NCI-H2107 (cell line): ENCODE data around the gene ATP11A.
"Not testable (repeated sequence)": the region's sequence is repeated elsewhere in the genome, so short reads cannot be mapped to it uniquely, and the experiment has no call there.

ENCODE experiments used
- DNase-seq: peaks from one replicate; lab custom pipeline; 2025; lab: John Stamatoyannopoulos, UW

The ATP11A gene

DNA sequence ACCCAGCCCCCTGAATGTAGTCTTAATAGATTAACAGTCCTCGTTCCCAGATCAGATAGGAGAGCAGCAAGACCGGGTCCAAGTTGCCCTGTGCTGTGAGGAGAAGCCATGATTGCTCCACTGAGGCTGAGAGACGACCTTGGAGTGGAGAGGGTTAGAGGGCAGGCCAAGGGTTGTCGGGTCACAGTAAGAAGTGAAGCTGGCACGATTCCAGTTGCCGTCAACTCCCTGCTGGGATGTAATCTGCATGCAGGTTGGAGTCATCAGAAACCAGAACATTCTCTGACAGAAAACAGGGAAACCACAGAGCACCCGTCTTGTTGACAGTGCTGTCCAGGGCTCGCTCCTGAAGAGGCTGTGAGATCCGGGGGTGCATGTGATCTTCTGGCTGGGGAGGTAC lies 19.0 kb upstream of the ATP11A start:
- no peak for DNase-seq

DNA sequence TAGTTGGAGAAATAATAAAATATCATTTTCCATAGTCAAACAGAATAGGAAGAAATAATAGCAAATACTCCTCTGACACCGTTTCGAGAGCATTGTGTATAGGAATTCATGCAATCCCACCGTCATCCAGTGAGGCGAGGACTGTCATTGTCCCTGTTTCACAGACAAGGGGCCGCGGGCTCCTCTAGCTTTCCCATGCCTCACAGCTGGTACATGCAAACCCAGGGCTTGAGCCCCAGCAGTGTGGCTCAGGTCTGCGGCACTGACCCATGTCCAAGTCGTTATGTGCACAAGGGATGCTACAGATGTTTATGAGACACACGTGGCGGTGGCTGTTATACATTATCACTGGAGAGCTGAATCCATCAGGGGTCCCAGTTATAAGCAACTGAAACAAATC lies 18.5 kb upstream of the ATP11A start:
- DNase-seq, result no peak

DNA sequence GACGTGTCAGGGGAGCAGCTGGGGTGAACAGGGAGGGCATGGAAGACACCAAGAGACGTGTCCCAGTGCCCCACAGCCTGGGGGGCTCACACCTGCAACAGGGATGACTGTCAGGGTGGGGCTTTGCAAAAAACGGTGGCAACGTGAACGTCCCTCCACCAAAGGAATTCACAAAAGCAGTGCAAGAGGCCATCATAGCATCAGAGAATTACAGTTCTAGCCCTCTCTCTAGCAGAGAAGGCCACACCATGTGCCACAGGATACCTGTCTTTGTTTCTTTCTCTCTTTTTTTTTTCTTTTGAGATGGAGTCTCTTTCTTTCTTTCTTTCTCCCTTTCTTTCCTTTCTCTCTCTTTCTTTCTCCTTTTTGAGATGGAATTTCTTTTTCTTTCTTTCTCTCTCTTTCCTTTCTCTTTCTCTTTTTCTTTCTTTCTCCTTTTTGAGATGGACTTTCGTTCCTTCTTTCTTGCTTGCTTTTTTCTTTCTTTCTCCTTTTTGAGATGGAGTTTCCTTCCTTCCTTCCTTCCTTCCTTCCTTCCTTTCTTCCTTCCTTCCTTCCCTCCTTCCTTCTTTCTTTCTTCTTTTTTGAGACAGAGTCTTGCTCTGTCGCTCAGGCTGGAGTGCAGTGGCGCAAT lies 17.1 kb upstream of the ATP11A start:
- DNase-seq, result no peak

DNA sequence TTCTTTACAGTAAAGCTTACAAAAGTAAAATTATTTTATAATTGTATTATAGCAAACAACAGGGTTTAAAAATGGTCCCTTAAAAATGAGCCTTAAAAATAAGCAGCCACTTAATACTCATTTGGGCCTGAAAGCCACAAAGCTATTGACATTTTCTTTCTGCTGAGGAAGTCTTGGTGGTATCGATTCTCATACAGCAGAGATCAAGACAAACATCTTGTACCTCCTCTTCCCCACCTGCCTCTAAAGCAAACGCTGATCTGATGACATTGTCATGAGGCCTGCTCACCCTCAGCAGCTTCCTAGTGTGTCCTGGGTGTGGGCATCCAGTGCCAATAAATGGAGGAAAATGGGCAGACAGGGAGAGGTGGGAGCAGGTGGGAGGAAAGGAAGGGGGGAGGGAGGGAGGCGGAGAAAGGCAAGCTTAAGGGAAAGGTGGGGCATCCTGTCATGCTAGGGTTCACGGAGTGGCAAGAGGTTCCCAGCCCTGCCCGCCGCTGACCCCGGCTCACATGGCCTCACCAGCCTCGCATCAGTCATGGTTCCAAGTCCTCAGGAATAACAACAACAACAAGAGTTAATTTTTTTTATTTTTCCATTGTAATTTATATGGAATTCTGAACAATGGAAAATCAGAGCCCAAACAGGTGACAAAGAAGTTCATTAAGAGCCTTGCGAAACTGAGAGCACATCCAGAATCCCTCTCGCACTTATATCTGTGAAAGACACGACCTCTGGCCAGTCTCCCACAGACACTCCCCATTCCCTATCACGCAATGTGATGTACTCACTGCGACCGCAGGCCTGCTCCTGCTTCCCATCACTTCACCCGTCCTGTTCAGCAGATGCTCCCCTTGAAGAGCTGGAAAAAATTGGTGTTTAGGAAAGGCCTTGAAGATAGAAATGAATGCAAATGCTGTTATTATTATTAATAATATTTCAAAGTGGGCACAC lies 15.1 kb upstream of the ATP11A start:
- no peak for DNase-seq

DNA sequence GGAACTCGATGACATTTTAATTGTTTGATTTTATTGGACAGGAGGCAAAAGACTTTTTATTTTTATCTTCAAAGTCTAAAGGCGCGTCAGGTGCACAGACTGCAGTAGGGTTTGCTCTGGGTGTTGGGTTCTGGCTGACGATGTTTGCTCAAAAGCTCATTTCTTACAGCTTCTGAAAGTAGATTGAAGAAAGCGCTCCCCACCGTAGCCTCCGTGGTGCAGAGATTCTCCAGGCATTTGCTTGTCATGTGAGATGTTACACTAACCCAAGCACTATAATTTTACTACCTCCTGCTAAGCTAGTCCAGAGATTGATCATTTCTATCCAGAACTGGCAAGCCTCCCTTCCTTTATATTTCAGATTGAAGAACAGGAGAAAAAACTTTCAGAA lies 14.5 kb upstream of the ATP11A start:
- no peak for DNase-seq

DNA sequence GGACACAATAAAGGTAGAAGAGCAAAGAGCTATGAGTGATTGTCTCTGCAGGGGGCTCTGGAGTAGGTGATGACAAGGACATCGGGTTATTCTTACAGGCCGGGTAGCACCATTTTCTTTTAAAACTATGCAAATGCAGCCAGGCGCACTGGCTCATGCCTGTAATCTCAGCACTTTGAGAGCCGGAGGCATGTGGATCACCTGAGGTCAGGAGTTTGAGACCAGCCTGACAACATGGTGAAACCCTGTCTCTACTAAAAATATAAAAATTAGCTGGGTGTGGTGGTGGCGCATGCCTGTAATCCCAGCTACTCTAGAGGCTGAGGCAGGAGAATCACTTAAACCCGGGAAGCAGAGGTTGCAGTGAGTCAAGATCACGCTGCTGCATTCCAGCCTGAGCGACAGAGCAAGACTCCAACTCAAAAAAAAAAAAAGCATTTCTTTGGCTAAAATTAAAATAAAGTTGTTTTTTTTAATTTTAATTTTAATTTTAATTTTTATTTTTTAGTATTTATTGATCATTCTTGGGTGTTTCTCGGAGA lies 12.3 kb upstream of the ATP11A start:
- not testable (repeated sequence) for DNase-seq

DNA sequence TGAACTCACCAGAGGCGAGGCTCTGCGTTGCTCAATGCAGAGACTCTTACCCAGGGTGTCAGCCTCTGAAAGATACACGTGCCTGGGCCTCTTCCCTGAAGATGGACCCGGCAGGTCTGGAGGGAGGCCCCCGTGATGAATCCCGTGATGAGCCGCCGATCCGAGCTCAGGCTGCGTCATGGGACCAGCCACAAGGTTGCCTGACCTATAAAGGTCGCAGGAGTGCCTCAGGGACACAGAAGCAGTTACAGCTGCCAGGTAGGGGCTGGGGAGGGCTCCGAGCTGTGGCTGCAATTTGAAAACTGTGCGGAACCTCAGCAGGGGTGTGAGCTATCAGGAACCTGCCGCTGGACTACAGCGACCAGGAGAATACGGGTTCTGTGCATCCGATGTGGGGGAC lies 10.5 kb upstream of the ATP11A start:
- DNase-seq, result no peak

DNA sequence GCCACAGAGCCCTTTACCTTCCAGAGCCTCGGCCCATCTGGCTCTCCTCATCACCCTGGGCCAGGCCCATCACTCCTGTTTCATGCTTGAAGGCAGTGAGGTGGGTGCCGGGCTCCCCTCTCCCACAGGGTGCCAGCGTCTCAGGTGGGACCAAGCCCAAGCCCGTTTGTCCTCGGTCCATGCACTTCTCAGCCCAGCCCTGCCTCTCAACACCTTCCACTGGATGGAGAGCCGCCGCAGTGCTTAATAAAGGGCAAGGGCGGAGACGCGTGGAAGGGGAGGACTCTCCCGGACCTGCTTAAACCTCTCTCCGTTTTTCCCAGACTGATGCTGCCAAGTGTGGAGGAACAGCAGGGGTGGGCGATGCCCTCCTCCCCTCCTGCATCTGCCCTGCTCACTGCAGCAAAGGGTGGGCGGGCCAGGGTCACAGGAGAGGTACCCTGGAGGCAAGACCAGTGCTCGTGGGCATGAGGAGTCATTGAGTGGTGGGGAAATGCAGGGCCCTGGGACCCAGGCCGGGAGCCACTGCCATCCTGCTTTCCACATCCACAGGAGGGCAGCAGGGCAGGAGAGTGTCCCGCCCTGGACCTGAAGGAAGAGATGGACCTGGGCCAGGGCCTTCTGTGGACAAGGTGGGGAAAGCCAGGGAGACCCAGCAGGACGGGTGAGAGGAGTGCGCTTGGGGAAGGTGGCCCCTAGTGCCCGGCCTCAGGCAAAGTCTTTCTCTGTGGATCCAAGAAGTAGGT lies 9.7 kb upstream of the ATP11A start:
- DNase-seq, result no peak

DNA sequence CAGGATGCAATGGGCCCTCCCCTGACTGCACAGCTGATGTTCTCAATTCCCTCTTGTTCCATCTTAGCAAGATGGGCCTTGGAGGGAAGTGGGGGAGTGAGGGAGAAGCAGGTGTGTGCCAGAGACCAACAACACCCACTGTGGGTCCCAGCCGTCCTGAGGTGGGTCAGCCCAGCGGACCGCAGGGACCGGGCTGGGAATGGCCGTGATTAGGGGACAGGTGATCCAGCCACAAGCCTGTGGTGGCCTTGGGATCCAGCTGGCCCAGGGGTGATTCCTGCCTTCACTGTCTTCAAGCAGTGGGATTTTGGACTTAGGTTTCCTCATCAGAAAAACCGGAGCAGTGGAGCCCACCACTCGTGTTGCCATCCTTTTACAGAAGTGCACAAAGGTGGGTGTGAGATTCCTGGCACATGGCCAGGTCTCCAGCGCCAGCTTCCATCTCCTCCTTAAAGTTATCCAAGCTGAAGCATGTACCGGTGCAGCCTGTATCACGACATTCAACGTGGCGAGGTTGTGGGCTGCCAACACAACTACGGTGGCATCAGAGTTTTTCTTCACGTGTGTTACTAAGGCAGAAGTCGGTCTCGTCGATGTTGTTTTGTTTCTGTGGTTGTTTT lies 9.0 kb upstream of the ATP11A start:
- no peak for DNase-seq

DNA sequence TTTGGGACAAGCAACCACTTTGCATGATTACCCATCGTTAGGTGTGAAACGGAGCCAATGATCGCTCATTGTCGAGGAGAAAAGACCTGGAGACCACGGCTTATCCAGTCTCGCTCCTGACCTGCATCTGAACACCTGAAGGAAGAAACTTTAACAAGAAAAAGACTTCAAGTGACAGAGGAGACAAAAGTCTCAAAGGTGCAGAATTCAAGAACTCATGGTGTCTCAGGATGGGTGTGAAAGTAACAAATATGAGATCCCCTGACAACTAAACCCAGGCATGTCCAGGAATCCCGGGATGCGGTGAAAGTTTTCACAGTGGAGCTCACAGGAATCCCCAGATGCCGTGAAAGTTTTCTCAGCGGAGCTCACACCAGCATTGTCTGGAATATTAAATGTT lies 6.3 kb upstream of the ATP11A start:
- DNase-seq, result no peak

DNA sequence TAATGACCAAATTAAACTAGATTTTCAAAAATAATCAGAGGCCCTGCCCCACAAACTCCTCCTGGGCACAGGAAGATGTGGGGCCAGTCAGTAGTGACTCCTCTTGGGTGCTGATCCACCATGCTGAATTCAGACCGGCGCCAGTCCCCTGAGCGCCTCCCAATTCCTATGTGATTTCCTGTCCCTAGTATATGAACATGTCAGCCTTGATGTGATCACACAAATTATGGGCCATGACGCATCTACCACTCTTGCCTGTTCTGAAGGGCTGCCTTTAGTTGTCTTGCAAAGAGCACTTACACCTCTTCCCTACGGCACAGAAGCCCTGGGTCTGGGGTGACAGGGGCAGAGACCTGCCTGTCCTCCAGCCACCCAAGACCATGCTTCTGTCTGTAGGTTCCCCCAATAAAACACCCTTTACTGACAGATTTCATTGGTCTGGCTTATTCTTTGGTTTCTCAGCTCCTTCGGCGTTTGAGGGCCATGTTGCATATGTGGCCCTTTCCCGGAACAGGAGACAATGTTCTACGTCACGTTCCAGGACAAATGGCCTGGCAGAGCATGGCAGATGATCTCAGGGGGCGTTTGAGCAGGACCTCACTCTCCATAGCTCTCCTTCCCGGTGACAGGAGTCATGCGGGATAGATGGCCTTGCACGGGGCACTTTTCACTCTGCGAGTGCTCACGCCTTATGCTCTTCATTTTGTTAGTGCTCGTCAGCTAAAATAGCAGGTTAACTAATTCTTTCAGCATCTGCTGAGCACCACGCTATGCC lies 5.6 kb upstream of the ATP11A start:
- no peak for DNase-seq

DNA sequence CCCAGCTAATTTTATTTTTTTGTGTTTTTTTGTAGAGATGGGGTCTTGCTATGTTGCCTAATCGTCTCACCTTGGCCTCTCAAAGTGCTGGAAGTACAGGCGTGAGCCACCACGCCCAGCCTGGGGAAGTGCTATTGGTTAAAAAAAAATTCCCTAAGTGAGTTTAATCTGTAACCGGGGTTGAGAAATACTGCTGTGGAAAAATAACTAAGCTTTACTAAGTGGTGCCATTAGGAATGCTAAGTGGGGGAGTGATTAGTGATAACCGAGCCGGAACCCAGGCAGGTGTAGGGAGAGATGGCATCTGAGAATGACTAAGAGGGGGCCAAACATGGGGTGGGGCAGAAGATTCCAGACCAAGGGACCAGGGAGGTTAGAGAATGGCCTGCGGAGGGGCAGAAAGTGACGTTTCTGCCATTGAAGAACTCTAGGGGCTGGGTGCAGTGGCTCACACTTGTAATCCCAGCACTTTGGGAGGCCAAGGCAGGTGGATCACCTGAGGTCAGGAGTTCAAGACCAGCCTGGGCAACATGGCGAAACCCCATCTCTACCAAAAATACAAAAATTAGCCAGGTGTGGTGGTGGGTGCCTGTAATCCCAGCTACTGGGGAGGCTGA lies 4.5 kb upstream of the ATP11A start:
- not testable (repeated sequence) for DNase-seq

DNA sequence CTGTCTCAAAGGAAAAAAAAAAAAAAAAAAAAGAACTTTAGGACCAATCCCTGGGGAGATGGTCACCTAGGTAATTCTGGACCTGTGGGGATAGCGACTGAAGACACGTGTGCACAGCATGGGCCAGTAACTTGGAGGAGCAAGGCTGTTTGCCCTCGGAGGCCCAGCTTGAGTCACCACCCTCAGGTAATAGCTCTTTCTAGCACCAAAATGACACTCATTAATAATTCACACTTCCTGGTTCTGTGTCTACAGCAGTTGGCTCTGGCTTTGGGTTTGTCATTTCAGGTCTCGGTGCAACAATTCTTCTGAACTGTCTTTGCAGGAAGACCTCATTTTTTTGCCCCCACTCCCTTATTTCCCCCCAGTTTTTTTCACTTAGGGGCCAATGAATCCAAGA lies 3.9 kb upstream of the ATP11A start:
- no peak for DNase-seq

DNA sequence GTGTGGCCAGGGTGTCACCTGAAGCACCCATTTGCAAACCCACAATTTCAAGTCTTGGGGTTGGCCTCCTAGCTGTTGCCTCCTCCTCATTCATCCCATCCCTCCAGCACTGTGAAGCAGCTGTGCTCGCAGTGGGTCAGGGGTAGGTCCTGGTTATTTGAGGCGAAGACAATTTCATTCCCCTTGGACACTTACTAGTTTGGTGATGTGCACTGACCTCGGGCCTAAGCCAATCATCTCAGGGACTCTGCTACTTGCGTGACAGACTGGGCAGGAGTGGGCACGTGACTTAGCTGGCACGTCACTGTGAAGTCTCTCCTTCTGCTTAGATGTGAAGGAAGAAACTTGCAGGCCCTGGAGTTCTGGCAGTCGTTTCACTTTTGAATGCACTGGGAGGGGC lies 3.5 kb upstream of the ATP11A start:
- DNase-seq, result no peak

DNA sequence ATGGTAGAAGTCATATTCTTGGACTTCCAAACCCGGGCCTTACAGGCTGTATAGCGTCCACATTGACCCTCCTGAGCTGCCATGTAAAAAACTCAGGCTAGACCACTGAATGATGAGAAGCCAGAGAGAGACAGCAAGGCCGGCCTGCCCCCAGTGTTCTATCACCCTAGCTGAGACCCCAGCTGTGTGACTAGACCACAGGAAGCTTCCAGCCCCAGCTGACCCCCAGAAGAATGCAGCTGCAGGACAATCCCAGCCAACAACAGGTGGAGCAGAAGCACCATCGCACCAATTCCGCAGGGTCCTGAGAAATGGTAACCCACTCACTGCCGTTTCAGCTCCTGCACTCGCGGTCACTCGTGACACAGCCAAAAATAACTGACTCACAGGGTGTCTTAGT lies 2.9 kb upstream of the ATP11A start:
- DNase-seq, result no peak

DNA sequence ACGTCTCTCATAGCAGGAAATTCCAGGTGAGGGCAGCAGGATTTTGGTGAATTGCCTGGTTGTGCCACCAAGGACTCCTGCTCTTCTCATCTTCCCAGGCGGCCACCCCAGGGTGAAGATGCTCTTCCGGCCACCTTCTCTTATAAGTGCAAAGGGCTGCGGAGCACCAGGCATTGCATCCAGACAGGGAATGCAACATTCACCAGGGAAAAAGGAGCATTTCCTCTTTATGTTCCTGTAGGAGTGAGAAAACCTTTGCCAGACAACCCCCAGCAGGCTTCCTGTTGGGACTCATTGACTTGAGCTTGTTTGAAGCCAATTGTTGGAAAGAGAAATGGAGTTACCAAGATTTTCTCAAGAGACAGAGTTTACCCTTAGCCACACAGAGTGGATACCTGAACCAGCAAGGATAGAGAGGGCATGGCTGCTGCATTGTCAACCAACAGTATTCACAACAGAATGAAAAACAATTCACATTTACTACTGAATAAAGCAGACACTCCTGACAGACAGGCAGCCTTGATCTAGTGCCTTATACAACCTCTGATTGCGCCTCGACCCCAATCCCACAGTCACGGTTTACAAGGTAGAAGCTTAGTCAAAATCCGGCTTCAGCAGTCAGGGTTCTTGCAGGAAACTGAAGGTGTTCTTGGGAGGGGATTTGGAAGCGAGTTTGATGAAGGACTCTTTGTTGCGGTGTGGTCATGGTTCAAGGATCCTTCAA lies 1.8 kb upstream of the ATP11A start:
- no peak for DNase-seq

DNA sequence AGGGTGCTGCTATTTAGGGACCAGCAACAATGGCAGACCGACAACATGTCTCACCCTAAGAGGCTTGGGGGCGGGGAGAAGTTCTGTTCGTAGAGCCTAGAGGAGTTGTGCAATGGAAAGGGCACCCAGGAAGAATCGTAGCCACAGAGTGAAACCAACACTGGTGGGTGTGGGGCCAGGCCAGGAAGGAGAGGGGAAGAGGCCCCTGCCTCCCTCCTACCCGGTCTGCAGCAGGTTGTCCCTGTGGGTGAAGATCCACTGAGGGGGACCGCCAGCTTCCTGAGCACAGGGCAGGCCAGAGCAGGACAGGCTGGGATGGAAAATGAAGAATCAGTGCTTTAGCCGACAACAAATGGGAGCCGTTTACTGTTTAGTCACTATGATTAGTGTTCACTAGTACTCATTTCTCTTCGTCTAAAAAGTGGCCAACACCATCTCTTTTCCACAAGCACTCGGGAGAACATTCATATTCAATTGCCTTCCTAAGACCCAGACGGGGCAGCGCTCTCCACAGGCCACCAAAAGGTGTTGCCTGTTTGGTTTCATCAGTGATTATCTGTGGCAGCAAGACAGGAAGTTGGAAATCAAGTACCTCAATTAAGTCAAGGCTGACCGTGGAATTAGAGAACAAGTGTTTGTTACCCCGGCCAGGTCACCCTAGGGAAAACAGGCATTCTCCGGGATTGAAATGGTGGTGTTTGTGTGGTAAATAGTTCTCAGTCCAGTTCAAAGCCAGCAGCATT lies 1.1 kb upstream of the ATP11A start:
- DNase-seq, result no peak

DNA sequence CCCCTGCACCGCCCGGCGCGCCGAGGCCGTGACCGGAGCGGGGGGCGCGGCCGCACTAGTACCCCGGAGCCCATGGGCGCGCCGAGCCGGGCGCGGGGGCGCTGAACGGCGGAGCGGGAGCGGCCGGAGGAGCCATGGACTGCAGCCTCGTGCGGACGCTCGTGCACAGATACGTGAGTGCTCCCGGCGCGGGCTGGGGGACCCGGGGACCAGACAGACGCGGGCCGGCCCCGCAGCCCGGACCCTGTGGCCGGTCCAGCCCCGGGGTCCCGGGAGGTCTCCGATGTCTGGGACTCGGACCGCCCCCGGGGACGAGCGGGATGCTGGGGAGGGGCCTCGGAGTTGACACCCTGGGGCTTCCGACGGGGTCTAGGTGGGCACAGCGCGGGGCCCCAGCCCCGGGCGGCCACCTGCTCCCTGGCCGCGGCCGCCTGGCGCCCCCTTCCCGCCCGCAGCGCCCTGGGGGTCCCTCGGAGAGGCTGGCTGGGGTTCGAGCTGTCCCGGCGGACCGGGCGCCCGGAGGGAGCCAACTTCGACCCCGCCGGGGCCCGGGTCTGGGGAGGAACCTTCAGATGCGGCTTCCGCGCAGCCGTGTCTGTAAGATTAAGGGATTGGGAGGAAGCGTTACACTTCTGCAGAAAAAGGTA lies 568 bp downstream of the ATP11A start:
- no peak for DNase-seq

DNA sequence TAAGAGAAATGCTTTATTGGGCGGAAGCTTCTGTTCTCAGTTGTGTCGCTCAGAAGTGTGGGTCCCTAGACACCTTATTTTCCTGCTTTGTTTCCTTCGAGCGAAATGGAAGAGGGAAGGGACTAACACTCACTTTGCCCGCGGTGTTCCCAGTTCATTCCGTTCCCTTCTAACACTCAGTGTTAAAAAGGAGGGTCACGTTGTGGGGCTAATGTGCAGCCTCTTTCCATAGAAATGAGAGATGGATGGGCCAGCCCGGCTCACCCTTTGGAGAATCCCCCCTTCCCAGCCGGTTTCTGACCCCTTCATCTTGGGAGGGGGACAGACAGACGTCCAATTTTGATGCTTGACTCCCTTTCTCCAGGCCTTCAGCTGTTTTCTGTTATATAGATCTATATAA lies 2.3 kb downstream of the ATP11A start:
- DNase-seq, result no peak
